ENCODE results near the gene GNG10.

Gene GNG10

DNA sequence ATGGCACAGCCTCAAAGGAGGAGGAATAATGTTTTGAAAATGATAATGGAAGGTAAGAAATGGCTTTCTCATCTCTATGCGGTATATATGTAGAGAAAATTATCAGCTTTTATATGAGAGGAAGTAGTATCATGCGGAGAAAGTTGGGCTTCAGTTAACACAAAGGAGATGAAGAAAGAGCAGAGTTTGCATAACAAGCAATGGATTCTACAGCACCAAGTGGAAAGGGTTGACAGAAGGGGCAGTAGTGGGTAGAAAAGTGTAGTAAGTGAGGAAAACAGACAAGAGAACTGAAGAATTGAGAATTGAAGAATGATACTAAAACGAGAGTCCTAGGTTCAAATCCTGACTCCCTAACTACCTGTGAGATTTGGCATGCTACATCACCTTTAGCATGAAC lies 51.0 kb downstream of the GNG10 start:
- no peaks in the 10 kb centered on the region for H3K9me3 Mint-ChIP-seq
- no peak overlapping the region for H3K4me3 Mint-ChIP-seq

DNA sequence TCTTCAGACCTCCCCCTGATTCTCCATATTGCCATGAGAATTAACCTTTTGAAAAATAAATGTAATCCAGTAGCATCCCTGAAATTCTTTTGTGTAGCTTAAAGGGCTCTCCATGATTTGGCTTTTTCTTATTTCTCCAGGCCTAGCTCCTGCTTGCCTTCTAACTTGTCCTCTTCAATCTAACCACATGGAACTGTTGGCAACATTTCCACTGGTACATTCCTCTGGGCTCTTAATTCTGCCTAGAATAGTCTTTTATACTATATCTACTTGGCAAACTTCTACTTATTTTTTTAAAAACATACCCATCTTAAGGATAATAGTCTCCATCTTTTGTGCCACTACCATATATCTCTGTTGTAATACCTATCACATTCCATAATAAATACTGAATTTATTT lies 54.1 kb downstream of the GNG10 start:
- H3K4me3 Mint-ChIP-seq: no peak overlapping the region
- TF ChIP-seq, protein P1, sequence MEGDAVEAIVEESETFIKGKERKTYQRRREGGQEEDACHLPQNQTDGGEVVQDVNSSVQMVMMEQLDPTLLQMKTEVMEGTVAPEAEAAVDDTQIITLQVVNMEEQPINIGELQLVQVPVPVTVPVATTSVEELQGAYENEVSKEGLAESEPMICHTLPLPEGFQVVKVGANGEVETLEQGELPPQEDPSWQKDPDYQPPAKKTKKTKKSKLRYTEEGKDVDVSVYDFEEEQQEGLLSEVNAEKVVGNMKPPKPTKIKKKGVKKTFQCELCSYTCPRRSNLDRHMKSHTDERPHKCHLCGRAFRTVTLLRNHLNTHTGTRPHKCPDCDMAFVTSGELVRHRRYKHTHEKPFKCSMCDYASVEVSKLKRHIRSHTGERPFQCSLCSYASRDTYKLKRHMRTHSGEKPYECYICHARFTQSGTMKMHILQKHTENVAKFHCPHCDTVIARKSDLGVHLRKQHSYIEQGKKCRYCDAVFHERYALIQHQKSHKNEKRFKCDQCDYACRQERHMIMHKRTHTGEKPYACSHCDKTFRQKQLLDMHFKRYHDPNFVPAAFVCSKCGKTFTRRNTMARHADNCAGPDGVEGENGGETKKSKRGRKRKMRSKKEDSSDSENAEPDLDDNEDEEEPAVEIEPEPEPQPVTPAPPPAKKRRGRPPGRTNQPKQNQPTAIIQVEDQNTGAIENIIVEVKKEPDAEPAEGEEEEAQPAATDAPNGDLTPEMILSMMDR (IDR thresholded peaks at IDR 0.05; ENCODE audit: unreplicated experiment in 3 of 3): no peak
- H3K27me3 Mint-ChIP-seq (ENCODE audit: low read depth): no peaks in the 10 kb centered on the region
- no peaks in the 10 kb centered on the region for H3K4me1 Mint-ChIP-seq
- H3K36me3 Mint-ChIP-seq (ENCODE audit: low read depth): no peaks in the 10 kb centered on the region
- H3K27ac Mint-ChIP-seq: no peak overlapping the region
- no peaks in the 10 kb centered on the region for H3K9me3 Mint-ChIP-seq

More for the DNA sequence above, 51.0 kb downstream of the GNG10 start:
- TF ChIP-seq, protein P1 (IDR thresholded peaks at IDR 0.05; ENCODE audit: unreplicated experiment in 3 of 3): no peak
- no peaks in the 10 kb centered on the region for H3K27me3 Mint-ChIP-seq (ENCODE audit: low read depth)
- H3K36me3 Mint-ChIP-seq (ENCODE audit: low read depth): no peaks in the 10 kb centered on the region
- no peak overlapping the region for H3K27ac Mint-ChIP-seq
- no peaks in the 10 kb centered on the region for H3K4me1 Mint-ChIP-seq

DNA sequence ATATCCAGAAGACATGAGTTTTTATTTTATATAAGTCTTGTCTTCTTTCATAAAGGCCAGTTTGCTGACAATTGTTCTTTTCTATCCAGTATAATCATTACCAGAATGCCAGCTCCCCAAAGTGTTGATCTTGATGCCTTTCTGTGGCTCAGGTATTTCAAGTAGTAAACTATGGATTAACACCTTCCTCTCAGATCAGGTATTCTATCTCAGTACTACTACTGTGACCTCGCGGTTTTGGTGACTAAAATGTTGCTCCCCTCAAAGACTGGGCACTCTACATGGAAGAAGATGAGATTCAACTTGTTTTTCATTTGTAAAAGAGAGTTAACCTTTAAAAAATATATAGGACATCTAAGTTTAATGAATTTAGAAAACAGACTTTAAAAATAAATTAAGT lies 58.1 kb downstream of the GNG10 start:
- H3K27me3 Mint-ChIP-seq (ENCODE audit: low read depth): no peaks in the 10 kb centered on the region
- TF ChIP-seq, protein P1 (IDR thresholded peaks at IDR 0.05; ENCODE audit: unreplicated experiment in 3 of 3): no peak
- H3K9me3 Mint-ChIP-seq: no peaks in the 10 kb centered on the region
- no peak overlapping the region for H3K4me3 Mint-ChIP-seq
- no peaks in the 10 kb centered on the region for H3K36me3 Mint-ChIP-seq (ENCODE audit: low read depth)
- no peak overlapping the region for H3K27ac Mint-ChIP-seq
- no peaks in the 10 kb centered on the region for H3K4me1 Mint-ChIP-seq
